NCI-H2171 (cell line): ENCODE data around the gene SCARB1.

Source experiments
- DNase-seq: peaks from one replicate; lab custom pipeline; 2025; lab: John Stamatoyannopoulos, UW

The SCARB1 gene

GRCh38 chr12:124821252-124822200 is 42.1 kb downstream of the SCARB1 start:
- no peak for DNase-seq

GRCh38 chr12:124820199-124820598 is 43.5 kb downstream of the SCARB1 start:
- no peak for DNase-seq

GRCh38 chr12:124819525-124819924 is 44.1 kb downstream of the SCARB1 start:
- no peak for DNase-seq

- no peak for DNase-seq
These were observed 44.6 kb downstream of the SCARB1 start for GRCh38 chr12:124819080-124819479.

GRCh38 chr12:124817076-124818000 is 46.3 kb downstream of the SCARB1 start:
- no peak for DNase-seq

GRCh38 chr12:124816295-124816854 is 47.3 kb downstream of the SCARB1 start:
- no peak for DNase-seq

- DNase-seq = no peak
These were observed 48.7 kb downstream of the SCARB1 start for GRCh38 chr12:124814741-124815613.

GRCh38 chr12:124813782-124814181 is 49.9 kb downstream of the SCARB1 start:
- DNase-seq = no peak

GRCh38 chr12:124812979-124813378 is 50.7 kb downstream of the SCARB1 start:
- no peak for DNase-seq

GRCh38 chr12:124812356-124812755 is 51.3 kb downstream of the SCARB1 start:
- no peak for DNase-seq

GRCh38 chr12:124811633-124812032 is 52.0 kb downstream of the SCARB1 start:
- no peak for DNase-seq

- no peak for DNase-seq
These were observed 53.8 kb downstream of the SCARB1 start for GRCh38 chr12:124809878-124810277.

- no peak for DNase-seq
These were observed 54.3 kb downstream of the SCARB1 start for GRCh38 chr12:124809391-124809790.

- DNase-seq = no peak
These were observed 55.4 kb downstream of the SCARB1 start for GRCh38 chr12:124808272-124808671.

- no peak for DNase-seq
These were observed 57.6 kb downstream of the SCARB1 start for GRCh38 chr12:124805876-124806668.

- no peak for DNase-seq
These were observed 58.6 kb downstream of the SCARB1 start for GRCh38 chr12:124805050-124805449.

GRCh38 chr12:124804011-124804621 is 59.5 kb downstream of the SCARB1 start:
- peak; percentile 23 for DNase-seq

- DNase-seq = no peak
These were observed 61.3 kb downstream of the SCARB1 start for GRCh38 chr12:124802361-124802760.

GRCh38 chr12:124800506-124800905 is 63.2 kb downstream of the SCARB1 start:
- no peak for DNase-seq

- DNase-seq = no peak
These were observed 66.3 kb downstream of the SCARB1 start for GRCh38 chr12:124797321-124797720.
